ENCODE measurements around the gene LTB4R2.

The LTB4R2 gene

GRCh38 chr14:24277071-24277470, 32.9 kb upstream of the LTB4R2 start:
- no peak for TF ChIP-seq CTCF (IDR thresholded peaks at IDR 0.05; ENCODE audit: control insufficient read depth, extremely low read depth, insufficient read depth)
- DNase-seq (ENCODE audit: low read depth) = no peak
- no peak overlapping the region for H3K4me3 ChIP-seq (ENCODE audit: low read depth, low read length)

GRCh38 chr14:24277606-24278321, 32.2 kb upstream of the LTB4R2 start:
- TF ChIP-seq CTCF (IDR thresholded peaks at IDR 0.05; ENCODE audit: control insufficient read depth, extremely low read depth, insufficient read depth) = no peak
- no peak overlapping the region for H3K4me3 ChIP-seq (ENCODE audit: low read depth, low read length)
- no peak for DNase-seq (ENCODE audit: low read depth)

GRCh38 chr14:24278424-24278823, 31.5 kb upstream of the LTB4R2 start:
- no peak for DNase-seq (ENCODE audit: low read depth)
- TF ChIP-seq CTCF (IDR thresholded peaks at IDR 0.05; ENCODE audit: control insufficient read depth, extremely low read depth, insufficient read depth) = no peak
- H3K4me3 ChIP-seq (ENCODE audit: low read depth, low read length) = no peak overlapping the region

- H3K4me3 ChIP-seq (ENCODE audit: low read depth, low read length) = no peak overlapping the region
- 0 out of 2 replicates have a peak, but pooled peaks have one; percentile 12 for TF ChIP-seq CTCF (IDR thresholded peaks at IDR 0.05; ENCODE audit: control insufficient read depth, extremely low read depth, insufficient read depth)
- DNase-seq (ENCODE audit: low read depth) = no peak
Measured at GRCh38 chr14:24279301-24280186, 30.4 kb upstream of the LTB4R2 start.

- H3K4me3 ChIP-seq (ENCODE audit: low read depth, low read length) = no peak overlapping the region
- no peak for DNase-seq (ENCODE audit: low read depth)
- TF ChIP-seq CTCF (IDR thresholded peaks at IDR 0.05; ENCODE audit: control insufficient read depth, extremely low read depth, insufficient read depth) = no peak
Measured at GRCh38 chr14:24280797-24281460, 29.0 kb upstream of the LTB4R2 start.

GRCh38 chr14:24281636-24282035, 28.3 kb upstream of the LTB4R2 start:
- no peak for DNase-seq (ENCODE audit: low read depth)
- no peak for TF ChIP-seq CTCF (IDR thresholded peaks at IDR 0.05; ENCODE audit: control insufficient read depth, extremely low read depth, insufficient read depth)

More at GRCh38 chr14:24281636-24282035, 28.3 kb upstream of the LTB4R2 start:
- no peak overlapping the region for H3K4me3 ChIP-seq (ENCODE audit: low read depth, low read length)

All from LNCaP clone FGC (cell line).